Ramos (cell line): ENCODE measurements around the gene RASSF8.

Experiments used
- in situ Hi-C: fragments of 300-500 bp; cut with MboI; formaldehyde crosslinking; loops from one replicate; pipeline ENCODE4 v1.14.3; 2022; ENCODE audit warnings: low sequenced_read_pairs; ENCODE audit not compliant: unreplicated experiment

RASSF8 gene

DNA sequence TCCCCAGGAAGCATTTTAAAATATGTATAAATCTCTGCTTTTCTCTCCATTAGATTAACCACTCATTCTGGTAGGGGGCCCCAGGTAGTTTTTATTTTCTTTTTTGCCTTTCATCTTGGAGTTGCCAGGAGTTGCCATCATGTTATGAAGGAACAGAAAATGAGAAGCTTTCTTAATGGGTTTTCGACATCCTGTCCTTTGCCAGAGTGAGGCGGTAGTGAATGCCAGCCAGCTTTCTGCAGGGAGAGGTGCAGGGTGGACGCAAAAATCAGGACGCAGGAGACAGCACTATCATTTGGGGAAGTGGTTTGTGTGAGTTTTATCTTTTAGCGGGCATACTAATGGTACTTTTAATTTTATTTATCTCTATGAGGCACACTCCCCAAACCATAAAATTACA, 1.7 kb downstream of the RASSF8 start:
- in situ Hi-C loops = no loop called here

DNA sequence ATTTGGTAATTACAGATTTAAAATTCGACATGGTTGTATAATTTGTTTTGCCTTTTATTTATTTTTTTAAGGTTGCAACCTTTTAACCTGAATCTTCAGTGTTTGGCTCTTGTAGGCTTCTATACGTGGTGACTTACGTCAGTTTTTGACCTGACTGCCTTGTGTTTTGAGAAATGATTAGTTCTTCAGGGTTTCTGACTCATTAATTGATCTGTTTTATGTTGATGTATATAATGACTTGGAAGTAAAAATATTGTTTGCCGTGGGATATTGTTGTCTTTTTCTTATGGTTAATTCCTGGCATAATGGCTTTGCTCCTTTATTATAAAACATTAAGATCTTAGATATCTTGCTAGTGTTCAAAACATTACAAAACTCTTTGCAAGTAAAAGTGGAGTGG, 2.5 kb downstream of the RASSF8 start:
- in situ Hi-C loops = no loop called here

DNA sequence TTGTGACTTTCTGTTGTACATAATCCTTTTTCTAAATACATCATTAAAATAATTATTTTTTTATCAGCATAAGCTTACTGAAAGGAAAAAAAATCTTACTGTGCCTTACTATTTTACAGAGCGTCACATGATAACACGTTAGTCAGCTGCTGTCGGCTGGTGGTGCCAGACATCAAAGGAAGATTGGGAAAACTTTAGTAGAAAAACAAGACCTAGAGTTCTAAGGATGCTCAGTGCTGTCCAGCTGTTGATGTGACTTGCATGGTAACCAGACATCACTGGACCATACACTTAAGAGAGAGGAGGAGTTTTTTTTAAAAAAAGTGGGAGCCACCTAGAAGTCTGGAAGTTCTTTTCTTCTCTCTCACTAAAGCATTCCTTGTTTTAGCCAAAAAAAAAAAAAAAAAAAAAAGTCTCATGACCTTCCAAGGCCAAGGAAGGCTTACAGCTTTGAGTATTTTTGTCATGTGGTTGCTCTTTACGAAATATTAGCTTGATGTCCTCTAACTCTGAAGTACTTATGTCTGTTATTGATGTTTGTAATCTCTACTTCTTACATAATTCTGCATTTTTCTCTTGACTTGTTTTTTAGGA, 4.5 kb downstream of the RASSF8 start:
- in situ Hi-C loops = no loop called here

DNA sequence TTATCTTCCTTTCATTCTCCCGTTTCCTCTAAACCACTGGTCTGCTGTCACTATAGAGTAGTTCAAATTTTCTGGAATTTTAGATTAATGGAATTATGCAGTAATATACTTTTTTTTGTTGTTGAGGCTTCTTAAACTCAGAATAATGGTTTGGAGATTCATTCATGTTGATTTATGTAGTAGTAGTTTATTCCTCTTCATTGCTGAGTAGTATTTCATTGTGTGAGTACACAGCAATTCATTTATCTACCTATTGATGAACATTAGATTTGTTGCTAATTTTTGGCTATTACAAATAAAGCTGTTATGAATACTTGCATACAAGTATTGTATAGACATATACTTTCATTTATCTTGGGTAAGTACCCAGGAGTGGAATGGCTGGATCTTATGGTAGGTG, 7.2 kb downstream of the RASSF8 start:
- in situ Hi-C loops = no loop called here

DNA sequence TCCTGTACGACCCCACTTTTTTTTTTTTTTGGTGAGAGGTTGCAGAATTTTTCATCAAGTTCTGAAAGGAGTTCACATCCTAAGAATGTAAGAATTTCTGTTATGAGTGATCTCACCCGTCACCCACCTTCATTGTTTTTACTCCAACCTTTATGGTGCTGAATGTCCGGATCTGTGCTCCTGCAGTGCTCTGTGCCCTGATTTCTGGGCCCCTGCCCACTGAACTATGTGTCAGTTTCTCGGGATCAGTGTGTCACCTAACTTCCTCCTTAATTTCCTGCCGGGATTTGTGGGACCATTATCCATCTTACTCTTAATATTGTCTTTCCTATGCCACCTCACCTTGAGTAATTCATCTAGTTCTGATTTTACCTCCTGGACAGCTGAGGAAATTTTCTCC, 11.6 kb downstream of the RASSF8 start:
- in situ Hi-C loops = no loop called here

DNA sequence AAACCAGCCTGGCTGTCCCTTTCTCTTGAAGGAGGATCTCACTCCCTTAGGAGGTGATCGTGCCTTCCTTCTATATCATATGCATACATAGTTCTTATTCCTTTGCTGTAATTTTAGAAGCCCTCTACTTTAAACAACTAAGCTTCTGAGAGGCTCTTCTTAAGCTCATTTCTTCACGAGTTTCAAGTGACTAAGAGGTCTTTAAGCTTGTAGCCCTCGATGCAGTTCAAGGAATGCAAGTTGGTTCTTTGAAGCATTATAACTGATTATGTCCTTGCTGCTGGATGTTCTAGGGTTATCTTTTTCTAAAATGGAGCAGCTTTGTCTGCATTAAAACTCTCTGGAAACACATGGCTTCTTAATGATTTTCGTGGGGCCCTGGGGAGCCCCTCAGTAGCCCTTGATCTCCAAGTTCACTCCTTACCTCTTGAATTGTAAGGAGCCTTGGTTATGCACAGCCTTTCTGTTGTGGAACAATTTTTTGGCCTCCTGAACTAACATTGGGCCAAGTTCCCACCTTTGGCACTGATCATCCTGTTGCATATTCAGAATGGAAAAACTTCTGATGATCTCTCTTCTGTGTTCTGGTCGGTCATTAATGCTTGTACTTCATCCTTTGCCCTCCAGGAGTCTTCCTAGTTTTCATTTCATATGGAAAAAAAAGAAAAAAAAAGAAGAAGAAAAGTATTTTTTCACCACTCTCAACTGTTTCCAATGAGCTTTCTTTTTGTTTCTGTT, 12.6 kb downstream of the RASSF8 start:
- in situ Hi-C loops = no loop called here

DNA sequence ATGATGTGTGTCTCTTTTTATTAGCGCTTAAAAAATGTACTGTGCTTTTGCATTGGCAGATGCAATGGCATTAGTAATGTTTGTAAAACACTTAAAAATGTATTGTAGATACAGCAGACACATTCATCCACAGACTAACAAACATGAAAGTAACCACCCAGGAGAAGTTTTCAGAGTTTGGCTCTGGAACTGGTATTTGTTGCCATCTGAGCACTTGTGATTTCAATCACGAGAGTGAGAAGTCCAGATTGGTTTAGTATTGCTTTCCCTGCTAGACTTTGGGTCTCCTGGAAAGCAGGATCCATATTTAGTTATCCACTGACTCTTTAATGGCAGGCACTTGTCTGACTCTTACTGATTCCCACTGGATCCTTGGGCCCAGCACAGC, 13.2 kb downstream of the RASSF8 start:
- in situ Hi-C loops = no loop called here

DNA sequence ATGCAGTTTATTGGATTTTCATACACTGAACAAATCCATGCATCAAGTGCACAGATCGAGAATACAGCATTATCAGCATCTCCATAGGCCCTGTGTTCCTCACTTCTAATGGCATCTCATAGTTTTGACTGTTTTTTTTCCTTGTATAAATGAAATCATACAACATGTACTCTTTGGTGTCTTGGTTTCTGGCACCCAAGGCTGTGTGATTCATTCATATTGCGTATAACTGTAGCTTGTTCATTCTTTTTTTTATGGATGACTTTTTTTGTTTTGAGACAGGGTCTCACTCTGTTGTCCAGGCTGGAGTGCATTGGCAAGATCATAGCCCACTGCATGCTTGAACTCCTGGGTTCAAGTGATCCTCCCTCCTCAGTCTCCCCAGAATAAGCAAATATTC, 14.3 kb downstream of the RASSF8 start:
- in situ Hi-C loops = no loop called here

DNA sequence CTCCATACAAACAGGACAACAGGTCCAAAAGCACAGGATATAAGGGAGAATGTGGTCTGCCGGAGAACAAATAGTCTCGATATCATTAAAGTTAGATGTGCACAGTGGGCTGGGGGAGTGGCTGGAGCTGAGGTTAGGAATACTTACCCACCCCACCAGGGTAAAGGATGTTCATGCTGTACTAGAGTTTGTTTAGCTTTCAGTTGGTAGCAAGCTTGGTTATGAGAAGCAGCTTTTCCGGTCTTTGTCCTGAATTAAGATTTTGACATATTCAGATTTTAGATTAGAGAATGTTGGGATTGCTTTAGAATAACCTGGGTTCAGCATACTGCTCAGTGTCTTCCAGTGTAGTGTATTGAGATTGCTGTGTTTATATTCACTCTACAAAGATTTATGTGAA, 16.7 kb downstream of the RASSF8 start:
- in situ Hi-C loops = no loop called here

DNA sequence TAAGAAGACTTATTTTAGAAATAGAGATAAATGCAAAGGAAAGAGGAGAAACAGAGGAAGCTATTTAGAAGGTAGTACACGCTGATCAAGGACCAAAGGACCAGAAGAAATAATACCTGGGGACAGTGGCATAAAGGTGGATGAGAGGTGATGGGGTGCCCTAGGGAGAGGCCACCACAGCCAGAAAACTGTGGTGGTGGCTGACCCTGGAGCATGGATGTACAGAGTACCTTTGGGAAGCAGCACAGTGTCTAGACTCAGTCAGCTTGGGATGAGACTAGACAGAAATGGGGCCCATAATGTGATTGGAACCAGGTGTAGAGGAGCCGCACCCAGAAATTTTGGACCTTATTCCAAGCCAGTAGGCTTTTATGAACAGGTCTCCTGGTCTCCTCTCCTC, 17.2 kb downstream of the RASSF8 start:
- in situ Hi-C loops = no loop called here

DNA sequence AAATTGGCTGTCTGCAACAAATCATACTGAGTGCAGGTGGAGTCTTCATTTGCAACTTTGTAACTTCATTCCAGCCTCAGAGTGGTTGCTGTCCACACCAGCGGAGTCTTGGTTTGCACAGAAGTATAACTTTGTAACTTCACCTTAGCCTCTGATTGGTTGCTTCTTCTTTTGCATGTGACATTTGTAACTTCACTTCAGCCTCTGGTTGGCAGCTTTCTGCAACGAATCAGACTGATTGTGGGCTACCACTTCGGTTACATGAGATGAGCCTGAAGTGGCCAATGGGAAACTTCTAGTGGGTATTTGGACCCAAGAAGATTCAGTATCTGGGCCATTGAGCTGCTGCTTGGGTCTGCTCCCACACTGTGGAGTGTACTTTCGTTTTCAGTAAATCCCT, 17.8 kb downstream of the RASSF8 start:
- in situ Hi-C loops = no loop called here

DNA sequence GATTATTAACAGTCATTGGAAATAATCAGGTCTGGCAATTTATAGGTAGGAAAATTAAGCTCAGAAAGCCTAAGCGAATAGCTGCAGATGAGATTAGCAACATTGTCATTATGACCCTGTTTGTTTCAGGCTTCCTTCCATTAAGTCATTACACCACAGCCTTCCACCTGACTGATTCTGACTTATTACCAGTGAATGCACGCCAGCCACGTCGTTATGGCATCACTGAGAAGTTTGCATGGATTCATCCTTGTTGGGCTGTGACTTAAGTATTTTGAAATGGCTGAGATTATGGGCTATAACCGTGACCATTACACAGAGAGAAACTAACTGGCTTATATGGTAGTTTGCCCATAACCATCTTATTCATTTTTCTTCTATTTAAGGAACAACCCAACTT, 18.6 kb downstream of the RASSF8 start:
- in situ Hi-C loops = no loop called here

DNA sequence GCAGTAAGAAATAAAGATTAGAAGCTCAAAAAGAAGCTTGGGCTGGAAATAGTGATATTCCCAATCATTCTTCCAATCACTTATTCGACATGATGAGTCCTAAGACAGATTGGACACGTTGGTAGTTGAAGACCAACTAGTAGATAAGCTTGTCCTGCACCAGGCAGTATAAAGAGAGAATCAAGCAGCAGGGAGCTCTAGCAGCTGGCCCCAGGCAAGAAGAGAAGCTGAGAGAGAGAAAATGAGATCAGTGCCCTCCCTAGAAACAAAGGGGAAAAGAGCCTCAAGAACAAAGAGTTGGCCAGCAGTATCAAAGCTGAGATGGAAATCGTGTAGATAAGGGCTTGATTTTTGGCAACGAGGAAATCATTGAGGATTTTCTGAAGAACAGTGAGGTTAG, 20.6 kb downstream of the RASSF8 start:
- in situ Hi-C loops = no loop called here

DNA sequence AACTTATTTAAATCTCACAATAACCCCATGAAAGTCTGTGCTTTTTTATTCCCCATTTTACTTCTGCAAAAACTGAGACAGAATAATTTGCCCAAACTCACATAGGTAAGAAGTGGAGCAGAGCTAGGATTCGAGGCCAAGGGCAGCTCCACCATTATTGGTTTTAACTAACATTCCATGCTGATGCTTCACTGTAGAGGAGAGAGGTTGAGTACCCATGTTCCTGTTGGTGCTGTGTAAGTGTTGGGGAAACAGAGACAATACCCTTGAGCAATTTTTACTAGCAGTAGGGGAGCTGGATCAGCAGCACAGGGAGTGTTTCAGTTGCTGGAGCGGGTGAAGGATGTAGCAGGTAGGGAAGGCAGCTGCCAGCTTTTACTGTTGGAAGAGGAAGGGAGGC, 21.1 kb downstream of the RASSF8 start:
- in situ Hi-C loops = no loop called here

DNA sequence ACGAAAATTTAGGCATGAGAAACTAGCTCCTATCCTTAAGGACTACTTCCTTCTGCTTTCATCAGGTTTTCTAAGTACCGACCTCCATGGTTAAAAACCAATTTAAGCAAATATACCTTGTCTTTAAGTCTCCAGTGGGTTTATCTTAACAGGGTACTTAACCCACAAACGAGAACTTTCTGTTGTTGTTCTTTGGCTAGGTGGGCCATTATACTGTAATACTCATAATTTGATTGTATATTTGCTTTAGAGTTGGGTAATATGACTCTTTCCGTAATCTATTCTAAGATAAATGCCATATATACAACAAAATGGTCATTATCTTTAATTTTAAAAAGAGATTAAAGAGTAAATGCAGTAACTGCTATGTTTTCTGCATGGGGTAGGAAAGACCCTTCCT, 21.6 kb downstream of the RASSF8 start:
- in situ Hi-C loops = no loop called here

DNA sequence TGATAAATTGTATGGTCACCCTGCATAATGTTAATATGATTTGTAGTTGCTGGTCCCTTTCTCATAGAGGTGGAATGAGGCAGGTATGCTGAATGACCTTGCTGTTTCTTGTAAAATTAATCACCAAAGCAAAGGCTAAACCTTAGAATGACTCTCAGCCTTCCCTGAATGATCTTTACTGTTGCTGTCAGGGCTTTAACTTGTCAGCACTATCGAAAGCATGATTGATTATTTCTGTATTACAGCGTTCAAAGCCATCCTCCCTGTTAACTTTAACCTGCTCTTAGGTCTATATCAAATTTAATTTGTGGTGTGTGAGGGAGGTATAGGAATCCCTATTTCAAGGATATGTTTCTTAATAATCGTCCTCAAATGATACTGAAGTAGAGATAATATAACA, 23.1 kb downstream of the RASSF8 start:
- in situ Hi-C loops = no loop called here

DNA sequence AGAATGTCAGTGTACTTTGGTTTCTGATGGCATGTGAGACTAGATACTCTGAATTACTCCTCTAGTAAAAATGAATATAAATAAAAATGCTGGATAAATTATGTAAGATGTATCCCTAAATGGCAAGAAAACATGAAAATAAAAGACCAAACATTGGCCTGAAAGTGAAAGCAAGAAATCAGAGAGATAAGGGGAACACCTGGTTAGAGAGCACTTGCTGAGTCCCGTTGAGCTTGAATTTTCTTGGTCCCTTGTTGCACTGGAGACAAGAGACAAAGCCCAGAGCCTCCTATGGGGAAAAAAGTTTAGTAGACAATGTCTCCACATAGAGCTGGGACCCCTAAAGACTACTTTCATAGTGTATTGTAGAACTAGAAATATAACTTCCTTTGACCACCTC, 23.9 kb downstream of the RASSF8 start:
- in situ Hi-C loops = no loop called here

DNA sequence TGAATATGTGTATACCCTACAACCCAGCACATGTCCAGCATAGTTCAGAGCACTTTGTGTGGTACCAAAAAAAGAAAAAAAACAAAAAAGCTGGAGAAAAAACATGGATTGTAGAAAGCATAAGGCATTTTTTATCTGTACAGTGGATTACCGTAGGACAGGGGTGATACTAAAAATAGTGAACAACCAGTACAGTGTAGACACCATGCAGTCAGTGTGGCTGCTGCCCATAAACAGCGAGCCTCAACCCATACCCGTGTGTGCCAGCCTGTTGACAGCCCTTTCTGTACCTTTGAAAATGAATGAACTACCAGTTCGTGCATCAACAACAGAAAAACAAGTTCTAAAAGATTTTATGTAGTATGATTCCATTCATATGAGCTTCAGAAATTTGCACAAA, 25.1 kb downstream of the RASSF8 start:
- in situ Hi-C loops = no loop called here

DNA sequence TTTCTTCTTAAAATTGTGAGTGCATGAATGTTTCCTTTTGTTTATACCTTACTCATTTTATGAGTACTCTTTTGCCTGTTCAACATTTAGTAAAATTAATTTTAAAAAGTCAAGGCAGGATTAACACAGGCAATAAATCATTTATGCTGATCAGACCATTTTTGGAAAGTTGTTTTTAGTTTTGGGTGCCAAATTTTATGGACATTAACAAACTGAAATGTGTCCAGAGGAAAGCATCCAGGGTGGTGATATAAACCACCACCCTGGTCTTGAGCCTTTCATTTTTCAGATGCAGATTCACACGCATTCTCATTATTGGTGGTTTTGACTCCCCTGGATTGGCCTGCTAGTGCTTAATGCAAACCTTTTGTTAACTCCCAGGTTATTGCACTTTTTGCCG, 26.3 kb downstream of the RASSF8 start:
- in situ Hi-C loops = no loop called here

DNA sequence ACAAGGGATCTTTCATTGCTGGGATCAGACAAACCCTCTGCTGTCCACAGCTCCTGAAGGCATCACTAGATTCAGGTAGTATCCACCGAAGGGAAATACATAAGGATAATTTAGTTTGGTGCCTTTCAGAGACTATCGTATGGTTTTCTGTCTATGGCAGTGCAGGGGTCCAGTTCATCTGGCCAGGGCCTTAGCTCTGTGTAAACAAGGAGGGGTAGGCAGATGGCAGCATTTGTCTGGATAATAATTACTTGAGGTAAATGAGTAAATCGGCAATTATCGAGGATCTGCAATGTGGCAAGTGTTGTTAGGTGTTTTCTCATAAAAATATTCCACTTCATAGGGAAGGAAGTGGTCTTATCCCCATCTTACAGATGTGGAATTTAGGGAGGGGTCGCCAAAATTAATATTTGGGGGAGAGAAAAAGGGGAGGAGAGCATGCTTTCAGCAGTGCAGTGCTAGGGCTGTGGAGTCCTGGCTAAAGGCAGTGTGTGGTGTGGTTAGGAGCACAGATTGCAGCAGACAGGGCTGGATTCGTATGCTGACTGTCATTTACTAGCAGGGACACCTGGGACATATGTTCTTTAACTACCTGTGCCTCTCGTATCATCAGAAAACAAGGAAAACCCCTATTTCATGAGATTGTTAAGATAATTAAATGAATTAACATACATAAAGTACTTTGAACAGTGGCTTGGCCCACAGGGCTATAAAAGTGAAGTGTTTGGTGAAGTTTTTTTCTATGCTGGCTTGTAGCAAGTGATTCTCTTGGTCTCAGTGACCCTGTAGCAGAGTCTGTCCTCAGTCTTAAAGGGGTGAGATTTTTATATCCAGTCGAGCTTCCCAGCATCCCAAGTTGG, 27.1 kb downstream of the RASSF8 start:
- in situ Hi-C loops = no loop called here

DNA sequence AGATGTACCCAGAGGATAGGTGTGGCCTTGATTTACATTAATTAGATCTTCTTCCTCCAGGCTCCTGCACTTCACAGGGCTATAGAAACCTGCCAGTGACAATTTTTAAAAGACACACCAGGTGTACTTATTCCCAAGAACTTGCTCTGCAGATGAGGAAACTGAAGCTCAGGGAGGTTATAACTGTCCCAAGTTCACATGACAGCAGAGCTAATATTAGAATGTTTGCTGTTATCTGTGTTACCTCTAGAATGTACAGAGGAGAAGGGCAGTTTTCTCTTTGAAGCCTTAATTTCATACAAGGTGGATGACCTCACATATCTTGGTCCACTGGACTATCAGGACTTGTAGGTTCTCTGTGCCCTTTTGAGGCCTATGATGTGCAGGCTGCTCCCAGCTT, 27.7 kb downstream of the RASSF8 start:
- in situ Hi-C loops = no loop called here

DNA sequence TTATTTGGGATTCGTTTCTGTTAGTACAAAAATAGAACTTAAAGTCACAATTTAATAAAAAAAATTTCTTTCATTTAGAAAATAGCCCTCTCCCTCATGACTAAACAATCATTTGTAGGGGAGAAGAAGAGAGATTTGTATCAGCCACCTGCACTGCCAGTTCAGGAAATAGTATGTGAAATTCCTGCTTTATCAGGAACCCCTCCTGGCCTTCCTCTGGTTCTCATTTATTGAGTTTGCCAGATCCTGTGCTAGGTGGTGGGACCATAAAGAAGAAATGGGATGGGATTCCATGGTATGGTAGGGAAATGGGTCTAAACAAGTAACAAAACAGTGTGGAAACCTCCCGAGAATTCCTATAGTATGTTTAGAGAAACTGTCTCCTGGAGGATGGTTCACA, 30.0 kb downstream of the RASSF8 start:
- in situ Hi-C loops = no loop called here
